ENCODE measurements around the gene RBP5. TPM values are rescaled to one million over a fixed set of nuclear protein-coding genes. Genes with fewer than 3 reads are reported as not detected.

Gene RBP5
- total and polyA plus RNA-seq, 8 donors: 3.3 to 5.3 (median 5.0) TPM; not detected in 5

GRCh38 chr12:7141351-7142005 is 12.8 kb upstream of the RBP5 start:
- no peak for DNase-seq
- intact Hi-C loops (cut with DNase I; ENCODE audit: low total_unique reads): no loop called here
- no peaks in the 10 kb centered on the region for H3K27me3 ChIP-seq
- H3K9me3 ChIP-seq: no peaks in the 10 kb centered on the region
- peaks cover 7 to 78% (median 62%) of the 10 kb centered on the region in 4 donors for H3K36me3 ChIP-seq
- H3K4me1 ChIP-seq: no peaks in the 10 kb centered on the region
- no peak overlapping the region for H3K27ac ChIP-seq
- no peak overlapping the region for H3K4me3 ChIP-seq
- TF ChIP-seq EP300 (IDR thresholded peaks at IDR 0.05) (no peak), POLR2AphosphoS5 (IDR thresholded peaks at IDR 0.05) (no peak), POLR2A (IDR thresholded peaks at IDR 0.05) (no peak), CTCF (IDR thresholded peaks at IDR 0.05) (no peak)
- WGBS, 5 donors: 85 to 89% (median 87%) methylated on average over 7 of the region's 7 CpGs

DNA sequence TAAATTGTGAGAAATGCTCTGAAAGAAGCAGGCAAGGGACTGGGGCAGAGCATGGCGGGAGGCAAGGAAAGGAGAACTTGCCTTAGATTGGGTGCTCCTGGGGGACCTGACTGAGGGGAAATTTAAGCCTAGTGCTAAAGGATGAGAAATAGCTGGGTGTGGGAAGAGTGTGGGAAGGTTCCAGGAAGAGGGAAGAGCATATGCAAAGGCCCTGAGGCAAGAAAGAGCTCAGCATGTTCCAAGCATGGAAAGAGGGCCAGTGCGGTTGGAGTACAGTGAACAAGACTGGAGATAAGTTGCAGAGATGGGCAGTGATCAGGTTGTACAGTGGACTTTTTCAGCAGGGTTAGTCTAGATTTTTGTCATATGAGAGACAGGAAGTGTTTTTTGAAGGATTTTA is 10.5 kb upstream of the RBP5 start:
- TF ChIP-seq EP300 (IDR thresholded peaks at IDR 0.05) (no peak), POLR2A (IDR thresholded peaks at IDR 0.05) (no peak), CTCF (IDR thresholded peaks at IDR 0.05) (no peak), POLR2AphosphoS5 (IDR thresholded peaks at IDR 0.05) (no peak)
- H3K4me1 ChIP-seq: no peaks in the 10 kb centered on the region
- WGBS, 5 donors: 78 to 100% (median 96%) methylated on average over 2 of the region's 2 CpGs

GRCh38 chr12:7137908-7138307 is 9.2 kb upstream of the RBP5 start:
- no peak for DNase-seq
- no peak overlapping the region for H3K4me3 ChIP-seq
- no peaks in the 10 kb centered on the region for H3K27me3 ChIP-seq
- H3K36me3 ChIP-seq: peaks cover 11 to 84% (median 75%) of the 10 kb centered on the region in 4 donors
- TF ChIP-seq POLR2A (IDR thresholded peaks at IDR 0.05) (no peak), EP300 (IDR thresholded peaks at IDR 0.05) (no peak), POLR2AphosphoS5 (IDR thresholded peaks at IDR 0.05) (no peak), CTCF (IDR thresholded peaks at IDR 0.05) (no peak)
- WGBS, 5 donors: 66 to 88% (median 81%) methylated on average over 4 of the region's 4 CpGs
- intact Hi-C loops (cut with DNase I; ENCODE audit: low total_unique reads): no loop called here
- H3K27ac ChIP-seq: no peak overlapping the region
- H3K4me1 ChIP-seq: no peaks in the 10 kb centered on the region
- no peaks in the 10 kb centered on the region for H3K9me3 ChIP-seq

More for the DNA sequence above, 10.5 kb upstream of the RBP5 start:
- intact Hi-C loops (cut with DNase I; ENCODE audit: low total_unique reads): no loop called here
- no peak overlapping the region for H3K4me3 ChIP-seq
- peaks cover 11 to 82% (median 74%) of the 10 kb centered on the region in 4 donors for H3K36me3 ChIP-seq
- DNase-seq: no peak
- H3K27me3 ChIP-seq: no peaks in the 10 kb centered on the region
- no peak overlapping the region for H3K27ac ChIP-seq
- H3K9me3 ChIP-seq: no peaks in the 10 kb centered on the region

DNA sequence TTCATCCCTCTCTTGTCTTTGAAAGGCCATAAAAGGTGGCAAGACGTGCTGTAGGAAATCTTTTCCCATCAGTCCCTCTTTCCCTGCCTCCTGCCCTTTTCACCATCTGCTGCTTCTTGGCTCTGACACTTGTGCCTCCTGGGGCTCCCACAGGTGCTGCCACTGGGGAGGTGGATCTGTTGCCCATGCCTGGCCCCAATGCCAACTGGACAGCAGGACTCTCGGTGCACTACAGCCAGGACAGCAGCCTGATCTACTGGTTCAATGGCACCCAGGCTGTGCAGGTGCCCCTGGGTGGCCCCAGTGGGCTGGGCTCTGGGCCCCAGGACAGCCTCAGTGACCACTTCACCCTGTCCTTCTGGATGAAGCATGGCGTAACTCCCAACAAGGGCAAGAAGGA is 8.0 kb upstream of the RBP5 start:
- Histone ChIP-seq H3K27me3 (no peaks in the 10 kb centered on the region), H3K4me3 (no peak overlapping the region), H3K9me3 (no peaks in the 10 kb centered on the region), H3K36me3 (peaks cover 11 to 77% (median 69%) of the 10 kb centered on the region in 4 donors), H3K4me1 (peaks cover 0 to 4% (median 1%) of the 10 kb centered on the region in 4 donors), H3K27ac (no peak overlapping the region)
- WGBS, 5 donors: 86 to 100% (median 93%) methylated on average over 3 of the region's 3 CpGs
- no peak for DNase-seq
- TF ChIP-seq POLR2AphosphoS5 (IDR thresholded peaks at IDR 0.05): no peak
- TF ChIP-seq EP300 (IDR thresholded peaks at IDR 0.05): no peak
- TF ChIP-seq POLR2A (IDR thresholded peaks at IDR 0.05): no peak
- TF ChIP-seq CTCF (IDR thresholded peaks at IDR 0.05): no peak
- intact Hi-C loops (cut with DNase I; ENCODE audit: low total_unique reads): no loop called here

Measured in stomach (tissue), 9 donors.